Epithelial cell of prostate (primary cell): ENCODE measurements around the gene ARHGAP28.
"Not testable (repeated sequence)": the region's sequence is repeated elsewhere in the genome, so short reads cannot be mapped to it uniquely, and the experiment has no call there.

Experiments used
- DNase-seq: peaks from one replicate; pipeline ENCODE4 v3.0.0-alpha.2; 2011; ENCODE audit warnings: low read depth, low spot score
- H3K27ac ChIP-seq: fragments of 450-650 bp; 2 replicates; pipeline ENCODE4 v1.5.1; 2017; ENCODE audit warnings: mild to moderate bottlenecking

ARHGAP28 gene

DNA sequence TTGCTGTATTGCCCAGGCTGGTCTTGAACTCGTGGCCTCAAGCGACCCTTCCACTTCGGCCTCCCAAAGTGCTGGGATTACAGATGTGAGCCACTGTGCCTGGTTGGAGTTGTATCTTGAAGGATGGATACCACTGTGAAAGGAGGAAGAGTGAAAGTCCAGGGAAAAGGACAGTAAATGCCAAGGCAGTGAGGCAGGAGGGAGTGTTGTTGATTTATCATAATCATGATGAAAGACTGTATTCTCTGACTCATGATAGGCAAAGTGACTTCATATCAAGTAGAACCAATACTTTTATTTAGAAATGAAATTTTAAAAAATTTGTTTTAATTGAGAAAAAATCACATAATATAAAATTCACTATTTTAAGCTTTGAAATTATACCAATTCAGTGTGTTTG, 162.3 kb downstream of the ARHGAP28 start:
- no peak for DNase-seq
- H3K27ac ChIP-seq, result peak overlapping the region; percentile 2

DNA sequence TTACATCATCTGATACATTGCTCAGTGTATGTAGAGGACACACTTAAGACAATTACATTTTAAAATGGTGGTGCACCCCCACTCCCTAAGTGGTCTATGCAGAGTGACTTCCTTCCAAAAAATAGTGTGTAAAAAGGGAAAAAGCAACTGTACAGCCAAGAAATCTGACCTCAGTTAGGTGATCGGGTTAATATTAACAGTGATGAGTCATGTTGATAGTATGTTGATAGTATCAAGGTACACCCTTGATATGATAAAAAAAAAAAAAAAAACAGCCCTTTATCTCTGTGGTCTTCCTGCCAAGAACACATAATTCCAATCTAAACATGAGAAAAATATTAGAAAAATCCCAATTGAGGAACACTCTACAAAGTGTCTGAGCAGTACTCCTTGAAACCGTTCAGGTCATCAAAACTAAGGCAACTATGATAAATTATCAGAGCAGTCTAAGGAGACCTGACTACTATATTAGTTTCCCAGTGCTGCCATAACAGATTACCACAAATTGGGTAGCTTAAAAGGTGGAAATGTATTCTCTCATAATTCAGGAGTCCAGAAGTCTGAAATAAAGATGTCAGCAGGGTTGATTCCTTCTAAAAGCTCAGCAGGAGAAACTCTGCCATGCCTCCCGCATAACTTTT, 171.9 kb downstream of the ARHGAP28 start:
- no peak for DNase-seq
- no peak overlapping the region for H3K27ac ChIP-seq

DNA sequence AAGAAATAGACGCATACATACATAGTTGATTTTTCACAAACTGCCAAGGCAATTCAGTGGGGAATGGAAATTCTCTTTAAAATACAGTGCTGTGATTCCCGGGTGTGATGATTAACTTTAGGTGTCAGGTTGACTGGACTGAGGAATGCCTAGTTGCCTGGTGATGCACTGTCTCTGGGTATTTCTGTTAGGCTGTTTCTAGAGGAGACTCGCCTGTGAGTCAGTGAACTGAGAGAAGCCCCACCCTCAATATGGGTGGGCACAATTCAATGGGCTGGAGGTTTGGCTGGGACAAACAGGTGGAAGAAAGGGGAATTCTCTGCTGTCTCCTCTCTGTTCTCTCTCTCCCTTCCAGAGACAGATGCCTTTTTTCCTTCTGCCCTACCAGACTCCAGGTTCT, 187.6 kb downstream of the ARHGAP28 start:
- DNase-seq, result peak; percentile 27
- H3K27ac ChIP-seq, result no peak overlapping the region

DNA sequence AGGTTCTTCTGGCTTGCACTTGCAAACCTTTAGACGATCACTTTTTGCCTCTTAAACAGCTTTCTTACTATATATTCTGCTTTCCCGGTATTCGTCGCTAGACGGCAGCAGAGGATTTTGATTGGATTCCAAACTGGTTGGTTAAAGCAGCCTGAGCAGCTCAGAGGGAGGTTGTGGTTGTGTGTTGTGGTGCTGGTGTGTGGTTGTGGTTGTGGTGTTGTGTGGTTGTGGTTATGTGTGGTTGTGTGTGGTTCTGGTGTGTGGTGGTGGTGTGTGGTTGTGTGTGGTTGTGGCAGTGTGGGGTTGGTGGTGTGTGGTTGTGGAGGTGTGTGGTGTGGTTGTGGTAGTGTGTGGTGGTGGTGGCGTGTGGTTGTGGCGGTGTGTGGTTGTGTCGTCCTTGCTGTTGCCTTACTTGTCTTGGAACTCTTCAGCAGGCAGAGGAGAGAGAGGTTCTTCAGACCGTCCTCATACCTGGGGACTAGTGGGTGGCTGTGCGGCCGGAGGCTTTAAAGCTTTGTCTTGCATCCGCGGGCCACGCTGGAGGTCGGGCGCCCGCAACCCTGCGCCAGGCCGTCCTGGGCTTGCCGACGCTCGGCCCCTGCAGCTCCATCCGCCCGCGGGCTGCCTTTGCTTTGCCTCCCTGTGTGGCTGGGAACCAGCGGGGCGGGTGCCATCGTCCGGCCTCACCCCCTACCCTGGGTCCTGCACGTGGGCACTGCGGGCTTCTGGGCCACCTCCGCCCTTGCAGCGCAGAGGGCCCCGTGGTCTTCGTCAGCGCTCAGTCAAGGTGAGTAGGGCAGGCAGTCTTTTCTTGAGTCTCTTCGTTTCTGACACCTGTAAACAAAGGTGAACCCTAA, 190.8 kb downstream of the ARHGAP28 start:
- DNase-seq, result peak; percentile 37
- no peak overlapping the region for H3K27ac ChIP-seq

DNA sequence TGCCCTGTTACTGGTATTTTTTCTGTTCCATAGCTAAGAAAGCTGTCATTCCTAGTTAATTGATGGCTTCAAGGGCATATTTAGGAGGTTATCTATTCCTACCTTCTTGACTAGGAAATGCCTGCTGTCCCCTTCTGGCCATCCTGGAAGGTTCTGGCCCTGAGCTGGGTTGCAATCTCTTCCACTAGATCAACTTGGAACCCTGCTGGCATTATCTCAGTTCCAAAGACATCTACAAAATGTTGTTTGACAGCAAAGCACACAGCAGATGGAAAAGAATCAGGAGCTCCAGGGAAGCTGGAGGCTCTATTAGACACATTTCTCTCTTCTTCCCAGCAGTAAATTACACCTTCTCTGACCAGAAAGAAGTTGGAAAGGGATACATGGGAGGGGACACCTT, 192.1 kb downstream of the ARHGAP28 start:
- H3K27ac ChIP-seq, result no peak overlapping the region
- DNase-seq, result no peak

DNA sequence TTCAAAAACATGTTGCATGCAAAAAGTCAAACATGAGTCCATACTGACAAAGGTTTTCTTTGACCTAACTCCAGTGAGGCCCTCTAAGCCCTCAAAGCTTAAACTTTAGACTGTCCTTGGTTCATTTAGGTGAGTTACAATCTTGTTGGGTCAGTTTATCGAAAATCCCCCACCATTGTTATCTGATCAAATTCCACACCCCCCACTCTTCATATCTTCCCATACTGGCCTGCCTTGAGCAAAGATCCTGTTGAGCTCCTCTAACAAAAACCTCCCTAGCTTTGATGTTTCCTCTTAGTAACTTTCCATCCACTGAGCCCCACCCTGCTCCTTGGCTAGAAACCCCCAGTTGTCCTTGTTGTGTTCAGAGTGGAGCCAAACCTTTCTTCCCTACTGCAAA, 193.7 kb downstream of the ARHGAP28 start:
- no peak overlapping the region for H3K27ac ChIP-seq
- no peak for DNase-seq

DNA sequence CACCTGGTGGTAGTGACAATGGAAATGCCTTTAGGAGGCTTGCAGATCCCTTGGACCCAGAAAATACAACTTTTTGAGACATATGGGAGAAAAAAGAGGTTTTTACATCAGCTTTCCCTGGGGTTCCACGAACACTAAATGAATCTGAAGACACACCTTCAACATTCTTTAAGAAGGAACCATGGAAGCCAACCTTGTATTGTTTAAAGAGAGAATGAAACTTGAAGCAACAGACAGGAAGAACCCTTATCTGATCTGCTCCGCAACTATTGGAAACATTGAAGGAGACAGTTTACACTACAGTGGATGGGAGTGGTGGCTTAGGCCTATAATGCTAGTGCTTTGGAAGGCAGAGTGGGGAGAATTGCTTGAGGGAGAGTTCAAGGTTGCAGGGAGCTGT, 197.6 kb downstream of the ARHGAP28 start:
- DNase-seq, result no peak
- H3K27ac ChIP-seq, result no peak overlapping the region

DNA sequence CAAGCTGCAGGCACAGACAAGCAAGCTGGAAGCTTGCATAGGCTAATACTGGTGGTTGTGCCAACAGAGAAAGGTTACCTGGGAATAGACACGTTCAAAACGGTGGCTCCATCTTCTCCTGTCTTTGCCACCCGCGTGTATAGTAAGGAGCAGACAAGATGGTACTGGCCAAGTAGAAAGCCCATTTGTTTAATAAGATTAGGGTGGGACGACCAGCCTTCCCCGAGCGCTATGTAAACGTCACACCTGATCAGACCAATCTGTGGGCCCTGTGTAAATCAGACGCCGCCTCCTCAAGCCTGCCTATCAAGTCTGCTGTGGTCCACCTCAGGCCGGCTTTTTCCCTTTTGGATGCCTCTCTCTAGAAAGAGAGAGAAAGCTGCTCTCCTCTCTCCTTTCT, 198.8 kb downstream of the ARHGAP28 start:
- no peak overlapping the region for H3K27ac ChIP-seq
- DNase-seq, result no peak

DNA sequence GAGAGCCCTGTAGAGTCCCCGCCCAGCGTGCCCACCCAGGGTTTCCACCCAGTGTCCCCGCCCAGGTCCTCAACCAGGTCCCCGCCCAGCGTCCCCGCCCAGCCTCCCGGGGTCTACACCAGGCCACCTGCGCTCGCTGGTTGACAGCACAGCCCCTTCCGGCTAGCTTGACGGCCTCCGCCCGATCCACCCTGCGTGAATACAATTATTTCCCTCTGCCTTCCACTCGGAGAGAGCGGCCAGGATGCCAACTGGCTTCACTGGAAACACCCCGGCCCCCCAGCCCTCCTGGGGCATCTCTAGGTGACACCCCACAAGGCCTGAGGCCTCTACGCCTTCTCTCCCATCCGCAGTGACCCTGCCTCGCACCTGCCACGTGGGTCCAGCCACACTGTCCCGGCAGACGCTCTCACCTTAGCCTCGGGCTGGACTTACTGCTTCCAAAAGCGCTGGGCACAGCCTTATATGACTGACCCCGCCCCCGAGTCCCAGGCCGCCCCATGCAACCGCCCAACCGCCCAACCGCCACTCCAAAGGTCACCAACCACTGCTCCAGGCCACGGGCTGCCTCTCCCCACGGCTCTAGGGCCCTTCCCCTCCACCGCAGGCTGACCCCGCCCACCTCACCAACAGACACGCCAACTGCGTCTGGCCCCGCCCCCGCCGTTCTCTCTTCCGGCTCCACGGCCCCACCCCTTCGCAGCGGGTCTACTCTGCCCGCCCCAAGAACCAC, 200.0 kb downstream of the ARHGAP28 start:
- H3K27ac ChIP-seq, result no peak overlapping the region
- DNase-seq, result no peak

DNA sequence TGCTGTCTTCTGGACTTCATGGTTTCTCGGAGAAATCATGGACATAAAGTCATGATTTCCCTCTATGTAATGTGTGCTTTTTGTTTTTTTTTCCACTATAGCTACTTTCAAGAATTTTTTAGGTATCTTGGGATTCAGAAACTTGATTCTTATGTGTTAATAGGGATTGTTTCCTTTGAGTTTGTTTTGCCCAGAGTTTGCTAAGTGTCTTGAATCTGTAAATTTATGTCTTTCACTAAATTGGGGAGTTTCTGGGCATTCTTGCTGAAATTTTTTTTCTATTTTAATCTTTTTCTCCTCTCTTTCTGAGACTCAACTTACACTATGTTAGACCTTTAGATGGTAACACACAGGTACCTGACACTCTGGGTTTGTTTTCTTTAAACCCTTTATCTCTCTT, 205.3 kb downstream of the ARHGAP28 start:
- DNase-seq, result no peak
- no peak overlapping the region for H3K27ac ChIP-seq

DNA sequence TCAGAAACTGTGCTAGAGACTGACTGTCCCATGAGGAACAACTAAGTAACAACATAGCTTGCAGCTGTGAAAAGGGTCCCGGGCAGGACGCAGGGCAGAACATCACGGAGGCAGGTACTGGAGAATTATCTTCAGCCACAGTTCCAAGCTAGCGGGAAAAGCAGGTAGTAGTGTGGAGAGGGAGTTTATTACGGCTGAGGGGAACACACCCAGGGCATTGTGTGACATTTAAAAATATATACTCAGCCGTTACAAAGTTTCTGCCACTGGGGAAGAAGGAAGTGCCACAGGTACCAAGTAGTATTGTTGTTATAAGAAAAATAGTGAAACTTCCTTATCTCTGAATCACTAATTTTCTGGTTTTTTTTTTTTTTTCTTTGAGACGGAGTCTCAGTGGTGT, 208.5 kb downstream of the ARHGAP28 start:
- DNase-seq, result no peak

DNA sequence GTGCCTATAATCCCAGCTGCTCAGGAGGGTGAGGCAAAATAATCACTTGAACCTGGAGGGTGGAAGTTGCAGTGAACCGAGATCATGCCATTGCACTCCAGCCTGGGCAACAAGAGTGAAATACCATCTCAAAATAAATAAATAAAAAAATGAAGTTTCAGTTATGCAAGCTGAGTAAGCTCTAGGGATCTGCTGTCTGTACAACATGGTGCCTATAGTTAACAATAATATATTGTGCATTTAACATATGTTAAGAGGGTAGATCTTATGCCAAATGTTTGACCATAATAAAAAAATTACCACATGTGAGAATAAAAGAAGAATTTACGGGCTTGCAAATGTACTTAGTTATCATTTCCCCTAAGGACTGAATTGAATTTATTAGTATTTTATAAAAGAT, 208.9 kb downstream of the ARHGAP28 start:
- DNase-seq, H3K27ac ChIP-seq: not testable (repeated sequence)

More for the DNA sequence above, 208.5 kb downstream of the ARHGAP28 start:
- H3K27ac ChIP-seq, result no peak overlapping the region

DNA sequence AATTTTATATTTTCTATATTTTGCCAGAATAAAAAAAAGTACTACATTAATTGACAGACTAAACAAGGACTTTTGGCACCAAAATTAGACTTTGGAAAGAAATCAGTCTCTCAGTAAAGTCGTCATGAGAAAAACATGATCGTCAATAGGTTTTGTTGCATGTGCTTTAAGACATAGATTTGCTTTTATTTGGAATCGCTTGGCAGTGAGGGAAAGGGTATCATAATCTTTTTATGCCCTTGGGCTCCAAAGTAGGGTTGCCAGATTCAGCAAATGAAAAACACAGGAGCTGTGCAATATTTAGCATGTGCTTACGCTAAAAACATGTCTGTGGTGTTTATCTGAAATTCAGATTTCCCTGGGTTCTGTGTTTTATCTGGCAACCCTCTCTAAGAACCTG, 210.5 kb downstream of the ARHGAP28 start:
- no peak for DNase-seq
- H3K27ac ChIP-seq, result no peak overlapping the region

DNA sequence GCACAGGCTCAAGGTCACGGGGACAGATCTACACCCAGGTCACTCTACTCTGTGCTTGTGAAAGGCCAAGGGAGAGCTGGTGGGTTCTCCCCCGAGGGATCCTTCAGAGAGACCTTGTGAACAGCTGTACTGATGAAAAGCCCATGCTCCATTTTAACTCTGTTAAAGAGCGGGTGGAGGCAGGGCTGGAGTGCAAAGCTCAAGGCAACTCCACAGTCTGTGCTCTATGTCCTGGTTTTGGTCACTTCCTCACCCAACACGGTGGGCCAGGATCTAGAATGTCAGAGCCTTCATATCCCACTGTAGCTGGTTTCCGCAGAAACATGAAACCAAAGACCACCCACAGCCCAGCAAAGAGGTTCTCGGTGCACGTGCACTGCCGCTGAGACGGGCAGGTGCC, 210.9 kb downstream of the ARHGAP28 start:
- H3K27ac ChIP-seq, result no peak overlapping the region
- no peak for DNase-seq

DNA sequence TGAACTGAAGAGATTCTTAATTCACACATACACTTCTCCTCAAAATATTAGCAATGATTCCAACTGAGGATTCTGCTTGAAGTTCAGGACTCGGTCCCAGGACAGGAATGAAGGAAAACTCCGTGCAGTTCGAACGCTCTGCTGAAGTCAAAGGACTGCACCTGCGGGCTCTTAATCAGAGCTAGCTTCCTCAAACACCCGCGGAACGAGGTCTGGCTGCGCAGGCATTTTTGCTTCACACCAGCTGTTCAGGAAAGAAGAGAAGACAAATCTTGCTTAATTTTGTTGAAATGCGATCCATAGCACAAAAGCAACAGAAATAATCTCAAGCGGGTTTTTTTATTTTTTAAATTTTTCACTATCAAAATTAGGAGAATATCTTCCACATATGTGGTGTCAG, 212.5 kb downstream of the ARHGAP28 start:
- DNase-seq, result no peak
- no peak overlapping the region for H3K27ac ChIP-seq

DNA sequence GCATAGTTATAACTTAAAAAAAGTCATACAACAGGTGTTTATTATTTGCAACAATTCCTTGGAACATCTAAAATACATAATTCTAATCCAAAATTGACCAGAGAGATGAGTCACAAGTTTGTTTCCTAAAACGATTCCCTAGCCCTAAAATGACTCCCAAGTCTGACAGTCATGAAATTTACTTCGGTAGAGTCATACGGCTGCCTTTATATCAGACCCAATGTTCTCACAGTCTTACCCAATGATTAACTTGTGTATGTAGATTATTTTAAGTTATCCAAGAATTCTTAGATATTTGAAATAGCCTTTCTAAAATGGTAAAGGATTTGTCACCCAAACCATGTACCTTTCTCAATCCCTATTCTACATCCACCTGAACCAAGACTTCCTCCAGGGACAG, 213.2 kb downstream of the ARHGAP28 start:
- H3K27ac ChIP-seq, result no peak overlapping the region
- no peak for DNase-seq

DNA sequence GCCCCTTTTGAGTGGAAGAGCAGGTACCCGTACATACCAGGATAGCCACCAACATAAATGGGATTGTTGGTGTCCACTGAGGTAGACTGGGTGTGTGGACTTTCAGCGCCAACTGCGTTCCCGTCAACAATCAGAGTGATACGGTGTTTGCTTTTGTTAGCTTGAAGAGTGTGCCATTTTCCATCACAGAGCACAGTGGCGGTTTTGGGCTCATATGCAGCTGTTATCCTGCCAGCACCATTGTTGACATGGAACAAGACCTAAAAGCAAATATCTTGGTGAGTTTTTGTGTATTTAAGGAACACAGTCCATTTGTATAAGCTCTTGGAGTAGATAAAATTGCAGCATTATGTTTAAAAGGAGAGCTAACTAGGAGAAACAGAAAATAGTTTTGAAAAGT, 213.6 kb downstream of the ARHGAP28 start:
- no peak for DNase-seq
- H3K27ac ChIP-seq, result no peak overlapping the region

DNA sequence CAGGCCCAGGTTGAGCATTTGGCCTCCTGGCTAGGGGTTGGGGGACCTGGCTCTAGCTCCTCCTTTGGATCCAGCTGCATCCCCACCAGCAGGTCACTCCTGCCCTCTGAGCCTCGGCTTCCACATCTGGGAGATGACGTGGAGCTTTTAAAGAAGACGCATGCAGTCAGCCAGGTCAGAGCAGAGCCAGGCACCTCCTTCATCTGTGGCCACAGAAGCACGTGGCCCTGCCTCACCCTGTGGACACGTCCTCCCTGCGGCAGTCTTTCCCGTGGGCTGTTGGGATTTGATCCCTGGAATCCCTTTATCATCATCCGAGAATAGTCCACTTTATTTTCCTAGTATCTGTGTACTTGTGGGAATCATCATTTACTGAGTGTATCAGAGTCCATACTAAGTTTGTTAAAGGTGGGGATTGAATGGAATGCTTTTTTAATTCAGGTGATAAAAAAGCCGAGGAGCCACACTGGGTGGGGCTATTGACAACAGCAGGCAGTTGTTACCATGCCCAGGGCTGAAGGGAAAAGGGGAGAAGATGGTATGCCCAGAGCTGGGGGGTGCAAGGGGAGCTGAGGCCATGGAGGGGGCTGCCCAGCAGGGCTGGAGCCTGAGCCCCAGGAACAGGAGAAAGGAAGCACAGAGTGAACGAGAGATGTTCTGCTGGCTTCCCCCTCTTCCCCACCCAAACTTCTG, 218.0 kb downstream of the ARHGAP28 start:
- no peak for DNase-seq
- no peak overlapping the region for H3K27ac ChIP-seq

DNA sequence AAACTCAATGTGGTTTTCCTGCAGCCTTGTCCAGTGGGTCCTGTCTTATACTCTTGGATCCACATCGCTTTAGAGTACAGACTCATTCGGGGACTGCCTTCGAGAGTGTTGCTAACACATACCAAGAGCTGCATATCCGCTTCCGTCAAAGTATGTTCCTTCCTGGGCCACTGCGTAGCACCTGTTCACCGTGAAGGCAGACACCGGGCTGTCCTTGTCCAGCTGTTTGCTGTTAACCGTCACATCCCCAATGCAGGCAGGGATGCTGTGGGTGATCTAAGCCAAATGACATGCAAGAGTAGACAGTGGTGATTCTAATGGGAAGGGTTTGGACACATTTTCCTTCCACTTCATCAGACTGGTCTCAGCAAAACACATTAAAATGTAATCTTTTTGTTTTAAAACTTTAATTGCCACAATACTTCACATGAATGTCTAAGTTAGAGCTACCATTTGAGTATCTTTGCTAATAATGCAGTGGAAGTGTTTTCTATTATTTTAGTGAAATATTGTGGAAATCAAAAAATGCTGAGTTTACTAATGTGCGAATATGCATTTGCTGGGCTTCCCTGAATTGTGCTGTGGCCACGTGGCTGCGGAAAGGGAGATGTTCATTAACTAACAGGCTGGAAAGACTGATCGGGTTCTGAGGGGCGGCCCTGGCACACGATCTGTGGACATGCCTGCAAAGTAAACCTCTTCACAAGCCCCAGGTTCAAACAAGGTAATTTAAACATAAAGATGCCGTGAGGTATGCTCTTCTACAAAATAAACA, 219.0 kb downstream of the ARHGAP28 start:
- no peak for DNase-seq
- no peak overlapping the region for H3K27ac ChIP-seq
